GM21619 (cell line): Measurements from ENCODE around the gene LINC00305.
A peak's percentile ranks its signal among the peaks of the same experiment; 100 is the strongest.

ENCODE experiments used
- ATAC-seq: cut with Tn5 transposase; IDR thresholded peaks from one replicate; pipeline ENCODE4 v1.9.1; 2021; ENCODE audit not compliant: unreplicated experiment

LINC00305 gene

DNA sequence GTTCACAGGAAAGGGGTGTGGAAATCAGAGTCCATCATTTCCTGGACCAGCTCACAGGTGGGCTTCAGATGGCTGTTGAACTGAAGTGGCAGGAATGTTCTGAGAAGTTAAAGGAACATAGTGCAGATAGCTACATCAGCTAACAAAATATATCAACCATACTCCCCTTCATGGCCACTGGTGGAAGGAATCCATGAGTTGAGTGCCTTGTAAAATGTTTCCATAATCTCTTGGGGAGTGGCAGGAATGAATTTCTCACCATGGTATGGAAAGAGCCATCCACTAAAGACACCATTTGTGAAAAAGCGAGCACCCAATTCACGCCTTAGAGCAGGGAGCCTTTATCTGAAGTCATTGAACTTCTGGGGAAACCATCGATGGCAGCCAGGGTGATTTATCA, at the start of gene LINC00305:
Gene LINC00305 (minus strand): TSS at position 101 of the 400 bp plus-strand sequence.
- ATAC-seq: no peak

DNA sequence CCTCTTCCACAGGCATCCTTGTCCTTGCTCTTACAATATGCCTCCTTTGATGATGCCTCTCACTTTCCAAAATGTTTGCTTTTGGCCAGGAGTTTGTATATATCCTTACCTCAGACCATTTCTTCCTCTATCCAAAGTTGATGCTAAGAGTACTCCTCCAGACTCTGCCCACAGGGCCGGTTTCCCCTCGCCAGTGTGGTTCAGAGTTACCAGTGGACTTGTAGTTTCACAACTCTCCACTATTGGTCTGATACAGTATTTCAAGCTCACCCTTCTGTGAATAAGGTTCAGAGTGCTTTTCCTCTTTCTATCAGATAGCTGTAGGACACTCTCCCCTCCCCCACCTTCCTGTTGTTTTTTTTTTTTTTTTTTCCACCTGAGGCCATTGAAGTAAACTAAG, 42.2 kb upstream of the LINC00305 start:
- no peak for ATAC-seq

DNA sequence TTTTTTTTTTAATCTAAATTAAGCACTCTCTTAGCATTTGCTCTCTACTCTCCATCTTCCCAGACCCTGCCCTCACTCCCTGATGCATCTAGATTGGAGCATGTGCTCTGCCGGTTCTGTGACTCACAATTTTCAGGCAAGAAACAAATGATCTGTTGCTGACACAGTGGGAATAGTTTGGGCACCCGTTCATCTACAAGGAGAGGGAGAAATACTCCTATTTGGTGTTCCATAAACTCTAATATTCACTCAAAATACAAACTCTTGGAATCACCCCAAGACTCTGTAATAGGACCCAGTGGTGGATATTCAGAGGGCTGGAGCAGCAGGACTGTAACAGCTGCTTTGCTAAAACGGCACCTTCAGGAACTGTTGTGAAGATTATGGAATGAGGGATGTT, 37.1 kb upstream of the LINC00305 start:
- ATAC-seq: no peak

DNA sequence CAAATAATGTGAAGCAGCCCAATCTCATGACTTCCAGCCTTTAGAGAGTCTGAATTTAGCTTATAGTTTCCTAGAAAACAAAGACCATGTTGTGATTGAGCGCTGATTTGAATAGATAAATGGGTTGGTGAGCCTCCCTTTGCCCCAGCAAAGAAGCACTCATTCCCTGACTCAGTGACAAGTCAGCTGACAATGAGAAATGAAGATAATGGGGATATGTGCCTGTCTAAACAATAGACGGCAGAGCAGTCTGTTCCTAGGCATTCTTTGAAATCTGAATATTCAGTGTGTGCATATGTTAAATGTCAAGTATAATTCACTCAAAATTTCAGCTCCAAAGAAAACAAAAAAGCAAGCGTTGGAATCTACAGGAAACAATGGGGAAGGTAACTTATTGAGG, 34.8 kb upstream of the LINC00305 start:
- no peak for ATAC-seq

DNA sequence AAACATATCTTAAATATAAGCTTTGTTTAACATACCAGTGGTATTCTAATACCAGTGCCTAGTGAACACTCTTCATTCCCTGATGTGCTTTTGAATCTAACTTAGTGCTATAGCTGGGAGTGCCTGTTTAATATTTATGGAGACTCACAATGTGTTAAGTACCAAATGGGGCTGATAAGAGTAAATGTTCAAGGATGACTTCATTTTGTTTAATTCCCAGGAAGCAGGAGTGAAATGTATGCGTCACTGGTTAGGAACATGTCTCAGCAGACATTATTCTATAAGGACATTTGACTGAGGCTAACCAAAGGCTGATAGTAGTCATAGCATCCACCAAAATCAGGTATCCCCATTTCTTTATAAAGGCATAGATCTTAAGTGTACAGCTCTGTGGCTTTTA, 31.7 kb upstream of the LINC00305 start:
- ATAC-seq: no peak

DNA sequence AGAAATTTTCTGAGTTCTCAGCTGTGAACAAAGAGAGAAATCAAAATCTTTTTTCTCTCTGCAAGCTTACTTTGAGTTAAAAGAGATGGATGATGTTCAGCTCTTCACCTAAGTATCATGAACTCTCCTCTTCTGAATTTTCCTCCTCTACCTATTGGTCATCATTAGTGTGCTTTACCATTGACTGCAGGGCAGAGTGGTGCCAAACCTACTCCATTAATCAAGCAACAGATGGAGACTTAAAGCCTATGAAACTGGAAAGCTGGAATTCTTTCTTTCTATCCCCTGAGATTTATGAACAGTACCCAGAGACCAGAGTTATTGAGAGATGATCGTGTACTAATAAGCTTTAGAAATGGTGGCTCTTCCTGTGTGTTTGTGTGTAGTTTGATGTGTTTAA, 31.3 kb upstream of the LINC00305 start:
- no peak for ATAC-seq

DNA sequence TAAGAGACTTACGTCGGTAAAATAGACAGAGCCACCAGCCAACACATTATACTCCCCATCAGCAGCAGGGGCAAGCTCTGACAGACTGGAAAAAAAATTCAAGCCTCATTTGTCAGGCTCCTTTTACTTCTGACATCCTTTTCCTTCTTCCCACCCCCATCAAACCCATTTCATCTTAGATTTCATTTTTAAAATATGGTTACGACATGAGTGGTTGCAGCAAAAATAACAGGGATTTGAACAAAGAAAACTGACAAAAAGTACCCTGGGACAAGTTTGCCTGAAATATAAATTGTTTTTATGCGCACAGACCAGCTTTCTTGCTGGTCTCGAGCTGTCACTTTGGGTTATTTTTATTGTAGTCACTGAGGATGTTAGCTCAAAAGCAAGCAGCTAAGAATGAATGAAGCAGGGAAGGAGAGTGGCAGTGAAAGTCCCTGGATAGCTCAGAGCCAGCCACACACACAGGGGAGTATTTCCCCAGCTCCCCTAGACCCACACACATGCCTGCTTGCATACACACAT, 30.7 kb upstream of the LINC00305 start:
- no peak for ATAC-seq

DNA sequence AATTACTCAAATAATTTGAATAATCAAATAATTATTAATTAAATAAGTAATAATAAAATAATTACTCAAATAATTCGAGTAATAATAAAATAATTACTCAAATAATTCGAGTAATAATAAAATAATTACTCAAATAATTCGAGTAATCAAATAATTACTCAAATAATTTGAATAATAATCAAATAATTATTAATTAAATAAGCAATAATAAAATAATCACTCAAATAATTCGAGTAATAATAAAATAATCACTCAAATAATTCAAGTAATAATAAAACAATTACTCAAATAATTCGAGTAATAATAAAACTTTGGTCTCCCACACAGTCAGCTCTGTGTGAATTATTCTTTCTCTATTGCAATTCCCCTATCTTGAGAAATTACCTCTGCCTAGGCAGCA, 30.0 kb upstream of the LINC00305 start:
- no peak for ATAC-seq

DNA sequence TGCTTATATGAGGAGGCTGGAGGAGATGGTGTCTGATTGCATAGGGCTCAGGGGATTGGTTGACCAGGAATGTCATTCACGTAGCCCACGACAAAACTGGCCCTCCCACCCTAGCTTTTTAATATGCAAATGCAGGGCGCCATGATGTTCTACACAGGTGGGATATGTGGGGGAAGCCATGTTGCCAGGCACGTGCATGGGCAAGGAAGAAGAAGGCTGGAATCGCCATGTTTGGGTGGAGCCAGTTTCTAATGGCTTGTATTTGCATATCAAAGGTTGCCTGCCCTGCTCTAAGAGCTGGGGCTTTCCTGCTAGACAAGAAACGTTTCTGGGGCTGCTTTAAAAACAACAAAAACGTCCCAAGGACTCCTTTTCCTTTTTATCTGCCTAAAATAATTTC, 26.5 kb upstream of the LINC00305 start:
- no peak for ATAC-seq

DNA sequence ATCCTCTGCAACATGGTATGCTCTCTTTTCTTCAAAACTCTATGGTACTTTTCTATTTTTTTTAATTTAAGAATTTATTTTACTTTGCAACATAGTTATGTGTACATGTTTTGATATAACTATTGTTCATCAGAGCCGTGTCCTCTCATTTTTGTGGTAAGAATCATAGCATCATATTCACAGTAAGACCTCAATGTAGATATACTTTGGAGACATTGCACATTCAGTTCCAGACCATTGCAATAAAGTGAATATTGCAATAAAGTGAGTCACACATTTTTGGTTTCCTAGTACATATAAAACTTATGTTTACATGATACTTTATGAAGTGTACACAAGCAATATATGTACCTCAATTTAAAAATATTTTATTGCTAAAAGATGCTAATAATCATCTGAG, 22.7 kb upstream of the LINC00305 start:
- no peak for ATAC-seq

DNA sequence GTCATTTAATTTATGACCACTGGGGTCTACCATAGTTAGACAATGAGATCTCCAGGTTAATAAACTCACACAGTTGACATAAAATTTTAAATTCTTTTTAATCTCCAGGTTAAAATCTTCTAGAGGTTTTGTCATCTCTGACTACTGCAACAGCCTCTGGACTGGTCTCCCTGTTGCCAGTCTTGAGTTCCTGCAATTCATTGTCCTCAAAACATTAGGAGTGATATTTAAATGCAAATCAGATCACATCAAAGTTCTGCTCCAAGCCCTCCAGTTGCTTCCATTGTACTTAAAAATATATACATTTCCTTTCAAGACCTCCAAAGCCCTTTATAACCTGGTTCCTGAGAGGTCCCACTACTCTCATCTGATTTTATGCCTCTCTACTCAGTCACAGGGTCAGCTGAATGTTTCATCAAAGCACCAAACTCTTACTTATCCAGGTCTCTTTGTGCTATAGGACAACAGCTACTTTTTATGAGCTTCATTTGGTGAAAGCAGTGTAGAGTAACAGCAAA, 18.6 kb upstream of the LINC00305 start:
- ATAC-seq: no peak

DNA sequence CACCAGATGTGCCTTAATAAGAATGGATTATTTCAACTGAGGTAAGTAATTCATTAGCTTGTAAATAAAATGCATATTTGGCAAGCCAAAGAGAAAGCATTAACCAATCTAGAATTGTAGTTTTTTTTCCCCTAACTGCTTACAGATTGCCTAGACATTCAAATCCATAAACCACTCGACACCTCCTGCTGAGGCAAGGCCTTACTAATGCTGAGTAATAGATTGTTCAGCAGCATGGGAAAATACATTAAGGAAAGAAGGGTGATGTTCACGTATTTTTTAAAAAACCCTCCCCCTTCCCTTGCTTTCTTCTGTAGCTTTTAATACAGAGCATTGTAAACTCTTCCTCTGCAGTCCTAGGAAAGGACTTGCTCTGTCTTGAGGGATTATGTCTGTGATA, 17.0 kb upstream of the LINC00305 start:
- no peak for ATAC-seq

DNA sequence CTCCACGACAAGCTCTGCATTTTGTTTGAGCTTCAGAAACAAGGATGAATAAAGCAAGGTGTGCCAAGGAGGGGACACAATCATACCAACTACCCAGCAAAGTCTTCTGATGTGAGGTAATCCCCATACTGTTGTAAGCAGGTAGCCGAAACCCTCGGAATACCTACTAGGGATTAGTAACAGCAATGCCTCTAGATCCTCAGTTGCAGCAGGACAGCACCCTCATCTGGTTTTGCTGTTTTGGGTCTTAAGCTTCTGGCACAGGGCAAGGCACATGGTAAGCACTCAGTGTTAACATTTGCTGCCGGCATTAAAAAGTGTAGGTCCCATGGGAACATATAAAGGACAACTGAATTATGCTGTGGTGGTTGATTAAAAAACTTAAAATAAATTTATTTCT, 16.0 kb upstream of the LINC00305 start:
- ATAC-seq: no peak

DNA sequence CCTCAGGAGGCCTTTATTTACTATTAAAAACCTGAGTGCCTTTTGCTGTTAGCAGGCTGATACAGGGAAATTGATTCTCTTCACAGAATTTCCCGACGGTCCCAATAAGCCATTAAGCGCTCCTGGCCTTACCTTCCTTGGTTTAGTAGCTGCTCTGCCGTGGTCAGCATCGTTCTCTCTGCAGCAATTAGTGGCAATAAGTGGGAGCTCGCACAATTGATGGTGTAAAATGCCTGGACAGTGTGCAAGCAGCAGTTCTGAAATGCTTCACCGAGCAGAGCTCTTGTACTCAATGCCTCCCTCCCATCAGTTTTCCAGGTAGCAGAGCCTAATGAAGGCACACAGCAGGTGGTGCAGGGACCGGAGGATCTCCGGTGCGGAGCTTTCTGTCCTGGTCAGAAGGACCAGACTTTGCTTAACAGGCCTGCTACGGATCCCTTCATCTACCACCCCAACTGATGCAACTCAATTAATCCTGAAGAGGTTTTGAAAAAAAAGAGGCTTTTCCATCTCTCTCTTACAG, 1.1 kb upstream of the LINC00305 start:
- ATAC-seq: no peak

DNA sequence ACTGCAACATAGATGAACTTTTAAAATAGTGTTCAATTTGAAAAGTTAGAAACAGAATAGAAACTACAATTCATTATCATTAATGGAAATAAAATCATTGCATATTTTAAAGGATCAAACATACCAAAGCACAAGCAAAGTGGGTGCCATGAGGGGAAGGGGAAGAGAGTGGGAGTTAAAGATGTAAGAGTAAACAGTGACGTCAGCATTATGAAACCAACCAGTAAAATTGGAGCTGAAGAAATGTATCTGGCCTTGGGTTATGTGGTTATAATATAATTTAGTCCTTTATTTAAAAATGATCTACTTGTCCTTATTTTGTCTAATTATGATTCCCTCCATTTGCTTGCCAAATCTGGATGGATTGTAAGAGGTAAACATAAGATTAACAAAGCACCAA, 6.0 kb downstream of the LINC00305 start:
- ATAC-seq: no peak

DNA sequence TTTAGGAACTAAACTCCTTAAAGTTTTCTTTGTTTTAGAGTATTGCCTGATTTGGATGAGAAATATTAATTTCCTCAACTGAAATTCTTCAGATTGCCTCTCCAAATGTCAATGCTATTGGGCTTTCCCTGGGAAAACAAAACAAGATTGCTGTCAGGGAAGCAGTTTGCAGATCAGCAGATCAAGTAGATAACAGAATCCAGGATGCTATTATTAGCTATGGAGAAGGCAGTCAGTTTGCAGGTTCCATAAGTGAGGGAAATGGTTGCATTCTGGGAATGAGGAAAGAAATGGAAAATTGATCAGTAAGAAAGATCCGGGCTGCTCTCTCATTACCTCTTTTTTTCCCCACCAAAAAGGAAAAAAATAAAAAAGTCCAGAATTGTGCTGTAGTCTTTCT, 11.0 kb downstream of the LINC00305 start:
- no peak for ATAC-seq

DNA sequence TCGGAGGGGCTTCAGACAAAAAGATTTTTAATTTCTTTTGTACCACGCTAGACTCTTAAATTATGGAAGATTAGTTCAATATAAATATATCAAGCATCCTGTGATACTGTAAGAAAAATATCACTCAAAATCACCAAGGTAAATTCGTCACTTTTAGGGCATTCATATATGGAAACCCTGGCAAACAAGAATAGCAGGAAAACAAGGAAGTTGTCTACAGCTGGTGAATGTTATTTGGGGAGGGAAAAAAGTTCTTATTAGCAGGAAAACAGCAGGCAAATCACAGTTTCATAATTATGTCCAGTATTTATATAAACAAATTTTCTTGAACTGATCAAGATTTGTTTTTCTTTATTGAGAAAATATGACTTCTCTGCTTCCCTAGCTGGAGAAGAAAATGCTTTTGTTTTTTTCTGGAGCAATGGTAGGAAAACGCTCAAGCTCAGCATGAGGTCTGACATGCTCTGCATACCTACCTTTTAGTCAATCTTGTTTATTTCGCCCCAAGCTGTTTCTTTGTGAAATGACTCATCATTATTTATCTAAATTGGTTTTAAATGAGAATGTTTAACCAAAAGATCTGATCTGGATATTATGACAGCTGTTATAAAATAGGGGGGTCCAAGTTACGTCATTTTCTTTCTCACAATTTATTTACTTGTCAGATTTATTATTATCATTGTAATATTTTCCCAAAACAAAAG, 14.7 kb downstream of the LINC00305 start:
- no peak for ATAC-seq

DNA sequence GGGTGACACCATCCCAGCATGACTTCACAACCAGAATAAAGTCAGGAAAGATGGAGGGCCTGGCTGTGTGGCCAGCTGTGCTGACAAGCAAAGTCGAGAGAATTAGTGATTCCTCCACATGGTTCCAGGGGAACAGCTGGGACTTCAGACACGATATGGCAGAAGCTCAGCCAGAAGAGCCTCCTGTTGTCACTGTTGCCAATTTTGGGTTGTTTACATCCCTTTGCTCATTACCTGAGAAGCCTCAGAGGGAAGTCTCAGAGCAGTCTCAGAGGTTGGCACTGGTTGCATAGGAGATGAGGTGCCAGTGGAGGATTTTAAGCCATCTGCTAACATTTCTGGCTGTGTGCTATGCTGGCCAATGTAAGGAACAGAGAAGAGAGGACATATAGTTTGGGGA, 16.0 kb downstream of the LINC00305 start:
- no peak for ATAC-seq

DNA sequence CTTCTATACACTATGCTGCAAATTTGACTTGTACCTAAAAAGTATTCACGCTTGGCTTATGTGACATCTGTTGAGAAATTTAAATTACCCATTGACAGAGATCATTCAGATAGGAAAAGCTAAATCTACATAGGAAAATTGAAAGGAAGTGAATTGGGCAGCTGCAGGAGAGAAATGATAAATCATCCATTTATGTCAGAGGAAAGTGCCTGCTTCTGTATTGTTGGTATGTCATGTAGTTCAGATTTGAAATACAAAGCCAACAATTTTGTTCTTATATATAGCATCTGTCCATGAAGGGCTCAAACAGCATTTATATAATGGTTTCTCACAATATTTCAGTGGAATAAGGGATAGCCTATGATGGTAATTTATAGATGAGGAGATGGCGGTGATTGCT, 17.6 kb downstream of the LINC00305 start:
- no peak for ATAC-seq

DNA sequence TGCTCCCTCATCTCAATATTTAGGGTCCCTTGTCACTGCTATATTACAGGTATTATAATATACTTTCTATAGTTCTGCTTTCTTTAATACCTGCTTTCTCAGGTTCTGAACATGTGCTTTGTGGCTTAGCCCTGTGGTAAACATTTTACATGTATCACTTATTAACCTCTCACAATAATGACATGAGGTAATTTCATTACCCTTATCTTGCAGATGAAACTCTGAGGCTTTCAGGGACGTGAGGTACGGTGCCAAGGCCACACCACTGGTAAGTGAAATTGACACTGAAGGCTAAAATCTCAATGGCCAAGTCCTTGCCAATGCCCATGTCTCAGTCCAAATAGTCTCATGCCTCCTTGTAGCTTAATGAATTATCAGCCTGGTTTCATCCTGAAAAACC, 21.7 kb downstream of the LINC00305 start:
- ATAC-seq: peak; percentile 82

DNA sequence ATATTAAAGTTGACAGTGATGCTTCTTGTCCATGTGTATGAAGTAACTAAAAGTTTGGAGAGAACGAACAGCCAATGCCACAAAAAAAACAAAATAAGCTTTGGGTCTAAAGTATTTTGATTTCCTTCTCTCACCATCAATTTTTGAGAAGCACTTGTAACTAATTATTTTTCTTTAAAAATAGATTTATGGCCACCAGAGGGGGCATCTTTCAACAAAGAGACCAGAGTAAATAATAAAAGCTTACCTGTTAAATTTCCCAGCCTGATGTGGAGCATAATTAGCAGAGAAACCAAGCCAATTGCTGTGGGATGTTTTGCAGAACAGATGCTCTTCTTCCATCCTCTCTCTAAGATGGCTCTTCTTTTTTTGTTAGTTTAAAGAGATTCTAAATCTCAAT, 29.0 kb downstream of the LINC00305 start:
- no peak for ATAC-seq

DNA sequence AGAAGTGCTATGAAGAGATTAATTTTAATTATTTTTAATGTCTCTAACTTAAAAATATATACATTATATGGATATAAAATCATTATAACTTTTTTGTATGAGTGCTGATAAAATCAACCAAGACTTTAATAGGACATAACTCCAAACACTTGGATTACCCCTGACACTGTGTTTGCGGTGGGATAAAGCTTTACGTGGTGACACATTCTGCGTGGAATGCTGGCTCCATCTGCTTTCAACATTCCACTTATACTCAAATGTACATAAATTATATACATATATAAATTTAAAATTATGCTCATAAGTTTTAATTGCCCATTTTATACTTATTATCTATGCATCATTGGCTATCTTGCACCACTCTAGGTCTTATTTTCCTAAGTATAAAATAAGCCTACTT, 30.5 kb downstream of the LINC00305 start:
- ATAC-seq: no peak
